IMR-90 (cell line): ENCODE results near the gene NPAS3. TPM values are rescaled to one million over a fixed set of nuclear protein-coding genes. Genes with fewer than 3 reads are reported as not detected.

Experiments
- ATAC-seq: fragments of 200-7000 bp; cut with Tn5 transposase; 2 replicates; pipeline ENCODE4 v1.9.1; 2020; ENCODE audit warnings: low read depth, mild to moderate bottlenecking, moderate library complexity
- BruUV-seq: library from RNA; stranded (reverse); fragments of 400-500 nt; replicated peaks from 2 replicates; lab custom pipeline; 2021; lab: Mats Ljungman, UMichigan
- CTCF ChIA-PET: fragments of 300-600 bp; formaldehyde crosslinking; extraction: SDS; loops from one replicate; lab custom pipeline; 2021; ENCODE audit warnings: antibody characterized with exemption; lab: Yijun Ruan, JAX
- POLR2A ChIA-PET: fragments of 300-600 bp; sonication (Branson Sonifier 250); formaldehyde crosslinking; loops from one replicate; lab custom pipeline; 2022; ENCODE audit warnings: antibody characterized with exemption; ENCODE audit not compliant: unreplicated experiment; lab: Charles Lee
- DNase-seq: peaks from one replicate; pipeline ENCODE4 v3.0.0; 2013
- H2AFZ ChIP-seq: replicated peaks from 2 replicates; pipeline ENCODE3; 2013; ENCODE audit warnings: low read length, mild to moderate bottlenecking; ENCODE audit not compliant: poor library complexity
- H2AK5ac ChIP-seq: 2 replicates; pipeline ENCODE4 v1.6.1; 2013; ENCODE audit warnings: low read depth, low read length, inconsistent platforms
- H2AK9ac ChIP-seq: replicated peaks from 2 replicates; pipeline ENCODE3; 2013; ENCODE audit warnings: mild to moderate bottlenecking, low read depth, low read length, moderate library complexity; ENCODE audit not compliant: poor library complexity
- H2BK120ac ChIP-seq: 2 replicates; pipeline ENCODE4 v1.6.1; 2013; ENCODE audit warnings: low read depth, low read length, inconsistent platforms
- H2BK15ac ChIP-seq: 3 replicates; pipeline ENCODE4 v1.6.1; 2013; ENCODE audit warnings: low read depth, low read length, inconsistent platforms
- H2BK20ac ChIP-seq: 2 replicates; pipeline ENCODE4 v1.6.1; 2013; ENCODE audit warnings: low read depth, mild to moderate bottlenecking, inconsistent platforms, low read length, moderate library complexity
- H2BK5ac ChIP-seq: 2 replicates; pipeline ENCODE4 v1.6.1; 2013; ENCODE audit warnings: mild to moderate bottlenecking, low read depth, low read length, inconsistent platforms; ENCODE audit not compliant: poor library complexity, severe bottlenecking
- H3K14ac ChIP-seq: replicated peaks from 2 replicates; pipeline ENCODE4 v1.6.1; 2013; ENCODE audit warnings: low read depth, low read length, inconsistent platforms
- H3K18ac ChIP-seq: 2 replicates; pipeline ENCODE4 v1.6.1; 2013; ENCODE audit warnings: low read depth, low read length, control low read depth
- H3K23ac ChIP-seq: 2 replicates; pipeline ENCODE4 v1.6.1; 2013; ENCODE audit warnings: low read depth, low read length, inconsistent platforms
- H3K27ac ChIP-seq: 2 replicates; pipeline ENCODE4 v1.5.1; 2013; ENCODE audit warnings: mild to moderate bottlenecking, control low read depth, low read length; ENCODE audit not compliant: insufficient read depth
- H3K27me3 ChIP-seq: 2 replicates; pipeline ENCODE4 v1.6.1; 2013; ENCODE audit warnings: low read length; ENCODE audit not compliant: control insufficient read depth, insufficient read depth
- H3K36me3 ChIP-seq: 2 replicates; pipeline ENCODE4 v1.6.1; 2013; ENCODE audit warnings: low read length, mixed read lengths; ENCODE audit not compliant: control insufficient read depth, insufficient read depth
- H3K4ac ChIP-seq: 2 replicates; pipeline ENCODE4 v1.6.1; 2013; ENCODE audit warnings: low read depth, low read length, inconsistent platforms
- H3K4me1 ChIP-seq: 2 replicates; pipeline ENCODE4 v1.6.1; 2013; ENCODE audit warnings: low read length, mixed read lengths; ENCODE audit not compliant: control insufficient read depth, insufficient read depth
- H3K4me2 ChIP-seq: 2 replicates; pipeline ENCODE4 v1.6.1; 2013; ENCODE audit warnings: low read depth, mild to moderate bottlenecking, control low read depth, low read length, moderate library complexity
- H3K4me3 ChIP-seq: 2 replicates; pipeline ENCODE4 v1.5.1; 2013; ENCODE audit warnings: low read depth, mild to moderate bottlenecking, control low read depth, low read length, moderate library complexity; ENCODE audit not compliant: insufficient read depth
- H3K56ac ChIP-seq: 2 replicates; pipeline ENCODE4 v1.6.1; 2013; ENCODE audit warnings: low read length, inconsistent platforms; ENCODE audit not compliant: insufficient read depth; ENCODE audit errors: extremely low read depth
- H3K79me1 ChIP-seq, 2 experiments: 2 replicates each; pipeline ENCODE4 v1.6.1; 2013; ENCODE audit warnings: low read length in 2 of 2, inconsistent platforms in 1 of 2, low read depth in 1 of 2
- H3K9ac ChIP-seq: 2 replicates; pipeline ENCODE4 v1.6.1; 2013; ENCODE audit warnings: low read depth, low read length, control low read depth
- H3K9me1 ChIP-seq: 2 replicates; pipeline ENCODE4 v1.6.1; 2013; ENCODE audit warnings: low read length, inconsistent platforms; ENCODE audit not compliant: insufficient read depth
- H3K9me3 ChIP-seq: 2 replicates; pipeline ENCODE4 v1.6.1; 2013; ENCODE audit warnings: low read length; ENCODE audit not compliant: control insufficient read depth, insufficient read depth
- H4K20me1 ChIP-seq: 2 replicates; pipeline ENCODE4 v1.6.1; 2013; ENCODE audit warnings: low read length, inconsistent platforms; ENCODE audit not compliant: insufficient read depth
- H4K5ac ChIP-seq: 2 replicates; pipeline ENCODE4 v1.6.1; 2013; ENCODE audit warnings: mild to moderate bottlenecking, low read depth, low read length, control low read depth
- H4K8ac ChIP-seq, 2 experiments: 2 replicates each; pipeline ENCODE4 v1.6.1; 2013; ENCODE audit warnings: low read depth in 2 of 2, low read length in 2 of 2, control low read depth in 1 of 2, inconsistent platforms in 1 of 2
- H4K91ac ChIP-seq: 2 replicates; pipeline ENCODE4 v1.6.1; 2013; ENCODE audit warnings: low read depth, low read length, inconsistent platforms; ENCODE audit not compliant: insufficient read depth
- BHLHE40 ChIP-seq: fragments of 150-350 bp; IDR thresholded peaks from 2 replicates; pipeline ENCODE4 v1.6.1; 2016; ENCODE audit warnings: mild to moderate bottlenecking, low read depth, low read length
- CHD1 ChIP-seq: IDR thresholded peaks from 2 replicates; pipeline ENCODE4 v1.6.1; 2012; ENCODE audit warnings: low read depth, low read length, improper control_type of control experiment
- MAFK ChIP-seq: IDR thresholded peaks from 2 replicates; pipeline ENCODE4 v1.6.1; 2012; ENCODE audit warnings: low read depth, low read length, improper control_type of control experiment
- RAD21 ChIP-seq: IDR thresholded peaks from 2 replicates; pipeline ENCODE4 v1.6.1; 2012; ENCODE audit warnings: low read length, improper control_type of control experiment
- SMC3 ChIP-seq: fragments of 150-350 bp; IDR thresholded peaks from 2 replicates; pipeline ENCODE4 v1.6.1; 2016; ENCODE audit warnings: low read depth, mild to moderate bottlenecking, antibody characterized with exemption, low read length, moderate library complexity
- WGBS, 2 experiments: methylation state at CpG; one replicate each; pipeline versions ENCODE4 v1.1.5 to v1.1.7; 2013; ENCODE audit warnings: missing lambda C conversion rate in 2 of 2; ENCODE audit not compliant: insufficient read length in 1 of 2; ENCODE audit errors: extremely low coverage in 2 of 2; 5-methylcytosine and 5-hydroxymethylcytosine counted together
- dilution Hi-C: fragments of 300-500 bp; cut with HindIII; formaldehyde crosslinking; loops from one replicate; pipeline ENCODE4 v1.14.3; 2018; ENCODE audit warnings: low sequenced_read_pairs; ENCODE audit not compliant: unreplicated experiment
- in situ Hi-C: fragments of 300-500 bp; cut with MboI; formaldehyde crosslinking; loops from 3 replicates; pipeline ENCODE4 v1.14.3; 2019; ENCODE audit warnings: low sequenced_read_pairs, inconsistent platforms, mixed read lengths
- intact Hi-C: fragments of 100-400 bp; cut with micrococcal nuclease; formaldehyde crosslinking; loops from 2 replicates; pipeline ENCODE4 v1.10.0; 2022
- polyA plus RNA-seq, 3 experiments: library from polyadenylated mRNA; depleted of rRNA; stranded (reverse); fragments of >200 nt; gene quantifications; 2 replicates each; pipeline ENCODE4 v1.2.3, GENCODE V29; 2012; ENCODE audit warnings: low replicate concordance in 1 of 3
- total RNA-seq: library from RNA; depleted of rRNA; stranded (reverse); fragments of >200 nt; gene quantifications from 2 replicates; pipeline ENCODE4 v1.2.3, GENCODE V29; 2012
- TF ChIP-seq, protein P1 (sequence below): conservative IDR thresholded peaks from 2 replicates; pipeline ENCODE4 v1.5.1; 2012; ENCODE audit warnings: mild to moderate bottlenecking, low read depth, low read length, improper control_type of control experiment
- TF ChIP-seq, protein P2 (sequence below): fragments of 150-350 bp; IDR thresholded peaks from 2 replicates; pipeline ENCODE4 v1.6.1; 2017; ENCODE audit warnings: mild to moderate bottlenecking, antibody characterized with exemption, low read length, low read depth

Gene NPAS3
- total and polyA plus RNA-seq, 2 of the 4 experiments (the other 2 are of a cell fraction): not detected

DNA sequence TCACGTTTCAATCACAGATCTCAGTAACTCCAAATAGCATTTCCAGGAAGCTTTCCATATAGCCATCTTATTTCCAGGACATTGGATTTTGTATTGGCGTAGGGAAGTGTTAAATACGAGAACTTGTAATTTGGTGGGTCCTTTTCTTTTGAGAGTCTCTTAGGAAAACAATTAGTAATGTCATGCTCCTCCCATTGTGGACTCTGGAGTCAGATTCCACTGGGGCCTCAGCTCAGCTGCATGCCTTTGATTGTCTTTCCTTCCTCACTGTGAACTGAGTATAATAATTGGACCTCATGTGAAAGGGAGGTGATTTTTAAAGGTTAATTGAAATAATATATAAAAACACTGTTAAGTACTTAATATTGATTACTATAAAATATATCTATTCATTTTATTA, 462.6 kb downstream of the NPAS3 start:
- Histone ChIP-seq H4K91ac (no peak overlapping the region), H3K27me3 (no peaks in the 10 kb centered on the region), H2AK9ac (no peak overlapping the region), H3K9ac (no peak overlapping the region), H2AK5ac (no peak overlapping the region), H3K36me3 (no peaks in the 10 kb centered on the region), H4K8ac (no peak overlapping the region), H3K14ac (no peak overlapping the region), H3K23ac (no peak overlapping the region), H3K4me1 (no peaks in the 10 kb centered on the region), H3K79me1 (no peaks in the 10 kb centered on the region), H3K9me3 (no peaks in the 10 kb centered on the region), H2BK20ac (no peak overlapping the region), H3K4ac (no peak overlapping the region), H3K9me1 (no peaks in the 10 kb centered on the region), H3K4me2 (no peak overlapping the region), H3K56ac (no peak overlapping the region), H2AFZ (no peak overlapping the region), H3K4me3 (no peak overlapping the region), H3K18ac (no peak overlapping the region), H2BK15ac (no peak overlapping the region), H4K20me1 (no peaks in the 10 kb centered on the region), H3K27ac (no peak overlapping the region), H4K5ac (no peak overlapping the region), H2BK5ac (no peak overlapping the region), H2BK120ac (no peak overlapping the region)
- dilution Hi-C loops (no loop called here), in situ Hi-C loops (no loop called here), intact Hi-C loops (no loop called here)
- no peak for ATAC-seq
- TF ChIP-seq, protein P1, sequence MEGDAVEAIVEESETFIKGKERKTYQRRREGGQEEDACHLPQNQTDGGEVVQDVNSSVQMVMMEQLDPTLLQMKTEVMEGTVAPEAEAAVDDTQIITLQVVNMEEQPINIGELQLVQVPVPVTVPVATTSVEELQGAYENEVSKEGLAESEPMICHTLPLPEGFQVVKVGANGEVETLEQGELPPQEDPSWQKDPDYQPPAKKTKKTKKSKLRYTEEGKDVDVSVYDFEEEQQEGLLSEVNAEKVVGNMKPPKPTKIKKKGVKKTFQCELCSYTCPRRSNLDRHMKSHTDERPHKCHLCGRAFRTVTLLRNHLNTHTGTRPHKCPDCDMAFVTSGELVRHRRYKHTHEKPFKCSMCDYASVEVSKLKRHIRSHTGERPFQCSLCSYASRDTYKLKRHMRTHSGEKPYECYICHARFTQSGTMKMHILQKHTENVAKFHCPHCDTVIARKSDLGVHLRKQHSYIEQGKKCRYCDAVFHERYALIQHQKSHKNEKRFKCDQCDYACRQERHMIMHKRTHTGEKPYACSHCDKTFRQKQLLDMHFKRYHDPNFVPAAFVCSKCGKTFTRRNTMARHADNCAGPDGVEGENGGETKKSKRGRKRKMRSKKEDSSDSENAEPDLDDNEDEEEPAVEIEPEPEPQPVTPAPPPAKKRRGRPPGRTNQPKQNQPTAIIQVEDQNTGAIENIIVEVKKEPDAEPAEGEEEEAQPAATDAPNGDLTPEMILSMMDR: no peak
- TF ChIP-seq RAD21: no peak
- no peak for TF ChIP-seq MAFK
- TF ChIP-seq, protein P2, sequence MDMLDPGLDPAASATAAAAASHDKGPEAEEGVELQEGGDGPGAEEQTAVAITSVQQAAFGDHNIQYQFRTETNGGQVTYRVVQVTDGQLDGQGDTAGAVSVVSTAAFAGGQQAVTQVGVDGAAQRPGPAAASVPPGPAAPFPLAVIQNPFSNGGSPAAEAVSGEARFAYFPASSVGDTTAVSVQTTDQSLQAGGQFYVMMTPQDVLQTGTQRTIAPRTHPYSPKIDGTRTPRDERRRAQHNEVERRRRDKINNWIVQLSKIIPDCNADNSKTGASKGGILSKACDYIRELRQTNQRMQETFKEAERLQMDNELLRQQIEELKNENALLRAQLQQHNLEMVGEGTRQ: no peak
- no peak for TF ChIP-seq BHLHE40
- no peak for TF ChIP-seq CHD1
- TF ChIP-seq SMC3: no peak
- no peak for DNase-seq
- BruUV-seq: no TSS peak
- WGBS, 2 experiments: no CpG with 5 or more reads among the region's 3 CpGs
- ChIA-PET POLR2A (no interaction called here), CTCF (no interaction called here)
